Fibroblast of skin of abdomen (primary cell): ENCODE data around the gene PDGFA.

Experiments used
- DNase-seq: peaks from one replicate; pipeline ENCODE4 v3.0.0-alpha.2; 2013

Gene PDGFA

DNA sequence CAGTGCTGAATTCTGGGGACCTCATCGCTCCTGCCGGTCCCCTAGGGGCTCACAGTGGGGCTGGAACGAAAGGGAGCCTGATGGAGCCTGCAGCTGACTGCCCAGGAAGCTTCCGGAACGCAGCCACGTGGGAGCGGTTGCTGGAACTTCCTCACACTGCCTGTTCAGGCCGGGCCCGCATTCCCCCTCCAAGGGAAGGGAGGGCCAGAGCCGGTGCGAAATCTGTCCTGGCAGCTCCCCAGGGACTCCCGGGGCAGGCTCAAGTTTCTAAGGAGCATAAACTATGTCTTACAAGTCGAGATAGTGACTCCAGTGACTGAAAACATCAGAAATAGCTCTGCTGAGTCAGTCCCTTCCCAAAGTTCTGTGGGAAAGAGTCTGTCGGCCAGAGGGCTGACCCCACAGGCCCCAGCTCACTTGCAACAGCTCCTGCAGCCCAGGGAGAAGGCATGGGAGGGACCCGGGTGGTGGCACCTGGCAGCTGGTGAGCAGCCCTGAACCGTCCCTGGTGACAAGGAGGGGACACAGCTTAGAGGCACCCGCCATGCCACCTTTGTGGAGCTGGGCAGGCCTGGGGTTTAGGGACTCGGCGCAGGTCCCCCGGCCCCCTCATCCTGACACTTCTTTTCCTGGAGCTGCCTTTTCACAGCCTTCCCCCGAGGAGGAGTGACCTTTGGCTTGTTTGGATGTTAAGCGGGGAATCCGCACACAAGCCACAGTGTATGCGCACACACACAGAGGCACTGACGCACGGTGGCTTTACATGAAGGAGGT lies 47.6 kb downstream of the PDGFA start:
- DNase-seq: peak; percentile 92

DNA sequence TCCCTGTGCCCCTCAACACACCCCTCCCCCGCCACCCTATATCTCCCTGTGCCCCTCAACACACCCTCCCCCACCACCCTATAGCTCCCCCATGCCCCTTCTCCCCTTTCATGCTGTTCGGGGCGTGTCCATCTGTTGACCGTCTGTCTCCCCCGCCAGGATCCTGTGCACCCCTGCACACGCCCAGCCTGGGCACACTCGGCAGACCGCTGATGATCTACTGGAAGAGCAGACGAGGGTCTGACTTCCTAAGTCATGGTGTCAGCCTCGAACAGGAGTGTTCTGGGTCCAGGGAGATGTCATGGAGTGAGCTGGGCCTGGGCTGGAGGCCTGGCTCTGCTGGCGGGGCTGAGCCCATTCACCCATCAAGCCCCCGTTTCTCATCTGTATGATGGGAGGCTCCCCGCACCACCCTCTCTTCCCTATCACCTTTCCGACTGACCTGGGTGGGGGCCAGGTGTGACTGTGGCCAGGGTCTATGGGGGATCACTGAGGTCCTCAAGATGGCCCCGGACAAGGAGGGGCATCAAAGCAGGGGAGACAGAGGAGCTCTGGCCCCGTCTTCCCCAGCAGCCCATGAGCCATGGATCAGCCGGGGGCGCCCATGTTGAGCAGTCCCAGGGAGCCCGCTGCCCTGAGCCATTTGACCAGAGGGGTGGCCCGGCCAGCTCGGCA lies 48.3 kb downstream of the PDGFA start:
- DNase-seq: no peak

DNA sequence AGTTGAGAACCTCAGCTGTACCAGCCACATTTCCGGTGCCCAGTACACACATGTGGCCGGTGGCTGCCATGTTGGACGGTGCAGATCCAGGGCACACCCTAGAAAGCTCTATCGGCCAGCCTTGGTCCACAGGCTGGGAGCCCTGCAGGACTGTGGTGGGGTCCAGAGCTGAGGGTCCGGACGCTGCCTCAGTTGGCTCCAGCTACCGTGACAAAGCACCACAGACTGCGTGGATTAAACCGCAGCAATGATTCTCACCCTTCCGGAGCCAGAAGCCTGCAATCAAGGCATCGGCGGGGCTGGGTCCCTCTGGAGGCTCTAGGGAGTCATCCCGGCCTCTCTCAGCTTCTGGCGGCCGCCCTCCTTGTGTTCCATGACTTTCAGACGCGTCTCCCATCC lies 50.1 kb downstream of the PDGFA start:
- no peak for DNase-seq

DNA sequence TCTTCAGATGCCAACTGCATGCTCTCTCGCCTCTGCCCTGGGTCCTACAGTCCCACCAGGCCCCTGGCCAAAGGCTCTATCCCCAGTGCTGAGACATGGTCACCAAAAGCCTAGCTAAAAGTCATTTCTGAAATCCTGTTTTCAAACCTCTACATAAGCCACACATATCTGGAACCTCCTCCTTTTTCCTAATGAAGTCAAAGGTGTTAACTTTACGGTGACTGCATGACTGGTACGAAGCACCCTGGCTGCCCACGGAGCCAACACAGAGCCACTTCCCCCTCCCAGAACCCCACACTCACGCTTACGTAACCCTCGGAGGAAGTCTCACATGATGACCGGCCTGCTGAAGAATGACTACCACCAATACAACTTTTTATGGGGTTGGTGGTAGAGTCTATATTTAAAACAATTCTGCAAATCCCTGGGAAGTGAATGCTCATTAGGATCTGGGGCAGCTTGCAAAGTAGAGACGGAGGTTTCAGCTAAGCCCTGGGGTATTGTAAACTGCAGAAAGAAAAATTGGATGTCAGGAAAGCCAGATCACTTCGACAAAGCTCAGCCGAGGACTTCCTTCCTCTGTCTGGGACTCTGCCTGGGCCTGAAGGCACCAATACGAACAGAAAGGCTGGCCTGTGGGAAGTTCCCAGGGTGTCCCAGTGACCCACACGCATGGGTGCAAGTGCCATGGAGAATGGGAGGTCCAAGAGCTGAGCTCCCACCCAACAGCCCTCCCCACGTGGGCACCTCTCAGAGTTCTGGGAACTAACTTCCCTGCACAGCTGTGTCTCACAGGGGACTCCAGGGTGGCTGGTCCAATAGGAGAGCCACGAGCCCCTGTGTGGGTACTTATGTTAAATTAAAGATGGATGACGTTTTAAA lies 50.7 kb downstream of the PDGFA start:
- peak; percentile 33 for DNase-seq

DNA sequence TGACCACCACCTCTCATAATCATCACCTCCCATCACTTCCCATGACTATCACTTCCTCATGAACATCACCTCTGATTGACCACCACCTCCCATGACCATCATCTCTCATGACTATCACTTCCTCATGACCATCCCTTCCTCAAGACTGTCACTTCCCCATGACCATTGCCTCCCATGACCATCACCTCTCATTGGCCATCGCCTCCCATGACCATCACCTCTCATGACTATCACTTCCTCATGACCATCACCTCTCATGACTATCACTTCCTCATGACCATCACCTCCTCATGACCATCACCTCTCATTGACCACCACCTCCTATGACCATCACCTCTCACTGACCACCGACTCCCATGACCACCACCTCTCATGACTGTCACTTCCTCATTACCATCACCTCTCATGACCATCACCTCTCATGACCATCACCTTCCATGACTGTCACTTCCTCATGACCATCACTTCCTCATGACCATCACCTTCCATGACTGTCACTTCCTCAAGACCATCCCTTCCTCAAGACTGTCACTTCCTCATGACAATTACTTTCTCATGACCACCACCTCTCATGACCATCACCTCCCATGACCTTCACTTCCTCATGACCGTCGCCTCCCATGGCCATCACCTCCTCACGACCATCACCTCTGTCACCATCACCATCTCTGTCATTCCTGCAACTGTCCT lies 51.6 kb downstream of the PDGFA start:
- DNase-seq: no peak

DNA sequence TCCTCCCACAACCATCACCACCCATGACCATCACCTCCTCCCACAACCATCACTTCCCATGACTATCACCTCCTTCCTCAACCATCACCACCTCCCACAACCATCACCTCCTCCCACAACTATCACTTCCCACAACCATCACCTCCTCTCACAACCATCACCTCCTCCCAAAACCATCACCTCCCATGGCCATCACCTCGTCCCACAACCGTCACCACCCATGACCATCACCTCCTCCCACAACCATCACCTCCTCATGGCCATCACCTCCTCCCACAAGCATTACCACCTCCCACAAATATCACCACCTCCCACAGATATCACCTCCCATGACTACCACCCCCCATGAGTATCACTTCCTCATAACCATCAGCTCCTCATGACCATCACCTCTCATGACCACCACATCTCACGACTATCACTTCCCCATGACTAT lies 52.2 kb downstream of the PDGFA start:
- no peak for DNase-seq

DNA sequence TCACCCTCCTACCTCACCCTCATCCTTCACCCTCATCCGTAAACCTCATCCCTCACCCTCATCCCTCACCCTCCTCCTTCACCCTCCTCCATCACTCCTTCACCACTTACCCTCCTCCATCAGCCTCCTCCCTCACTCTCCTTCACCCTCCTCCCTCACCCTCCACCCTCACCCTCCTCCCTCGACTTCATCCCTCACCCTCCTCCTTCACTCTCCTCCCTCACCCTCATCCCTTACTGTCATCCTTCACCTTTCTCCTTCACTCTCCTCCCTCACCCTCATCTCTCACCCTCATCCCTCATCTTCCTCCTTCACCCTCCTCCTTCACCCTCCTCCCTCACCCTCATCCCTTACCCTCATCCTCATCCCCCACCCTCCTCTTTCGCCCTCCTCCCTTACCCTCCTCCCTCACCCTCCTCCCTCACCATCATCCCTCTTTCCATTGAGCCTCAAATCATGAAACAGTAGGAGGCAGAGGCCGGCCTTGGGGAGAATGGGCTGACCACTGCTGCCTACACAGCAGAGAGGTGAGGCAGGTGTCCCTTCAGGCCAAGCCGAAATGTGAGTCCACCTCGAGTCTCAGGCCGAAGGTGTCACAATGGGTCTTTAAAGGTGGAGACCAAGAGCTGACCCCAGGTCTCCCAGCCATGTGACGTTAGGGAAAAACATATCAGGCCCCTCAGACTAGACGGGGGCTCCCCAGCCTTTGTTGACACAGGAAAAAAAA lies 53.0 kb downstream of the PDGFA start:
- DNase-seq: no peak

DNA sequence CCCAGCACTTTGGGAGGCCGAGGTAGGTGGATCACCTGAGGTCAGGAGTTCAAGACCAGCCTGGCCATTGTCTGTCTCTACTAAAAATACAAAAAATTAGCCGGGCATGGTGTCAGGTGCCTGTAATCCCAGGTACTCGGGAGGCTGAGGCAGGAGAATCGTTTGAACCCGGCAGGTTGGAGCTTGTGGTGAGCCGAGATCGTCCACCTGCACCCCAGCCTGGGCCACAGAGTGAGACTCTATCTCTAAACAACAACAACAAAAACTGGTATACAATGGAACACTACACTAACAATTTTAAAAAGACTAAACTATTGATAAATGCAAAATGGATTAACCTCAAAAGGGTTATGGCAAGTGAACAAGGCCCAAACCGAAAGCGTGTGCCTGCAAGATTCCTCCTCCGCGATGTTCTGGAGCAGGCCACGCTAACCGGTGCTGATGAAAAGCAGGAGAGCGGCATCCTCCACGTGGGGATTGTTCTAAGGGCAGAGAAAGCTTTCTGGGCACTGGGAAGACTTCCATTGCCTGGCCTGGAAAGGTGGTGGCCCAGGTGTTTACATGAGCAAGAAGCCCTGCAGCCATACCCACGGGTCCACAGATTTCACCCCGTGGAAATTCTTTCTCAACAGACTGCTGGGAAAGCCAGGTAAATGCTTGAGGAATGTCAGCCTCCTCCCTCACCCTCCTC lies 53.8 kb downstream of the PDGFA start:
- no peak for DNase-seq

DNA sequence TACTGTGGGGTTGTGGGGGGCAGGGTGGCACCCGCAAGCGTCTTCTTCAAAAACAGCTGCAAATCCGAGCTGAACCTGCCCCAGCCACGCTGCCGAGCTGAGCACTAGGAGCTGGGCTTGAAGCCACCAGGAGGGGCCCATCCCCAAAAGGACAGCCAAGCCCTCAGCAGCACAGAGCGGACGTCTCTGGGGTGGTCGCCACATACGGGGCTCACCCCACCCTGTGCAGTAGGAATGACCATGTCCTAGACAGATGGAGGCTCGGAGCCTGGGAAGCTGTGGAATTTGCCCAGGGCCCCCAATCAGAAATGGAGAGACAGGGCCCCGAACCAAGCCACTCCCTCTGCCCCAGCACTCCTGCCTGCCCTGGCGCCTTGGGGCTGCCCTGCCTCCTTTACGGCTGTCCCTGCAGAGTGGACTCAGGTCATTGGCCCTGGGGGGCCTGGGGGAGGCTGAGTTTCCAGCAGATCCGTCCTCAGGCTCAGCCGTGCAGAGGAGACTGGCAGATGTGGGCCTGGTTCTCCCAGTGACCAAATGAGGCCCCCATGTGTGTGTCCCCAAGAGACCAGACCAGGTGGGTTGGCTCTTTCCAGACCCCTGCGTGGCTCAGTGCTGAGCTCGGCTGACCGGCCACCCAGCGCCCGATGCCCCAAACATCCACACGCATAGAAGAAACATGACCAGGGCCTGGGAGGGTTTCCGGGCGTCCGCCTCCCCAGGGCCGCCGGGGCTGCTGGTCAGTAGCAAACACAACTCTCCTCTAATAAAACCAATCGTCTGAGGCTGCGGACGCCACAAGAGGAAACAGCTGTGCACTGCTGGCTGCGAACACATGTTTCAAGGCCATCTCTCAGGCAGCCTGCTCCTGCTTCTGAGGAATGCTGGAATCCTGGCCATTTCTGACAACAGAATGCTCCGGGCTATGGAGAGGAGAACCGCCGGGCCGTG lies 54.9 kb downstream of the PDGFA start:
- DNase-seq: peak; percentile 59

DNA sequence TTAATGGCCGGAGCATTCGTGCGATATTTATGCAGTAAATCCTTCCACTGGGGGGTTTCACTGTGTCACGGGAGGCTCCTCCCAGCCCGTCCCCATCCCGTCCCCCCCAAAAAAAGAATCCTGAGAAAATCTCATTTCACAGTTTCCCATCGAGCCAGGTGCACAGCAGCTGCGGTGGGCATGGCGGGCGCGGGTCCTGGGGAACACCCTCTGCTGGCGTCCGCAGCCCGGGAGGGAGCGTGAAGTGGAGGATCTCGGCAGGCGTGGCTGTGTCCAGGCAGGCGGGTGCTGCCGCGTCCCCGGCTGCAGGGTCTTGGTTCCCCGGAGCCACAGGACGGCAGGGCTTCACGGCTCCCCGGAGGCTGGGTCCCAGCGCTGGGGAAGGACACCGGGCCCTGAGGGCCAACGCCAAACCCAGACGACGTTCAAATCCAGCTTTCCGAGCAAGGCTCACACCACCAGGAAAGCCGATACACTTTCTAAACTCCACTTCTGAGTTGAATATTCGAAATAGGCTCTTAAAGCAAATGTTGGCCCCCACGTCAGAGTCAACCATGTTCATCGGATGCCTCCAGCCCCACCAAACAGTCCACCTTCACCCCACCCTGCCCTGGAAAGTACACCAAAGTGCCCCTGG lies 55.7 kb downstream of the PDGFA start:
- DNase-seq: no peak

DNA sequence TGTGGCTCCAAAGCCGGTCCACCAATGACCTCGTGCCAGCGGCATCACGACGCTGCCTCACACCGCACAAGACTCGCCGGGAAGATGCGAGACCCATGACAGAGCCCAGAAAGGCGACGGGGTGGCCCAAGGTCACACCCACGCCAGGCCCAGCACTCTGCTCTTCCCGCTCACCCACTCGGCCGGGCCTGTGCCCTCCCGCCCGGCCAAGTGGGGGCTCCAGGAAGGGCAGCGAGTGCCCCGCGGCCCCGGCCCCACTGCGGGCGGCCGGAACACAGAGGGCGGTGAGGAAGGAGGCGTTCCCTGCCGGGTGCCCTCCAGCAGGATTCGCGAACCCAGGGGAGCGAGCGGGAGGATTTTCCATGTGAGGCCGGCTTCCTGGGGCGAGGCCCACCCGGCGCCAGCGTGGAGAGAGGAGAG lies 56.3 kb downstream of the PDGFA start:
- DNase-seq: no peak

DNA sequence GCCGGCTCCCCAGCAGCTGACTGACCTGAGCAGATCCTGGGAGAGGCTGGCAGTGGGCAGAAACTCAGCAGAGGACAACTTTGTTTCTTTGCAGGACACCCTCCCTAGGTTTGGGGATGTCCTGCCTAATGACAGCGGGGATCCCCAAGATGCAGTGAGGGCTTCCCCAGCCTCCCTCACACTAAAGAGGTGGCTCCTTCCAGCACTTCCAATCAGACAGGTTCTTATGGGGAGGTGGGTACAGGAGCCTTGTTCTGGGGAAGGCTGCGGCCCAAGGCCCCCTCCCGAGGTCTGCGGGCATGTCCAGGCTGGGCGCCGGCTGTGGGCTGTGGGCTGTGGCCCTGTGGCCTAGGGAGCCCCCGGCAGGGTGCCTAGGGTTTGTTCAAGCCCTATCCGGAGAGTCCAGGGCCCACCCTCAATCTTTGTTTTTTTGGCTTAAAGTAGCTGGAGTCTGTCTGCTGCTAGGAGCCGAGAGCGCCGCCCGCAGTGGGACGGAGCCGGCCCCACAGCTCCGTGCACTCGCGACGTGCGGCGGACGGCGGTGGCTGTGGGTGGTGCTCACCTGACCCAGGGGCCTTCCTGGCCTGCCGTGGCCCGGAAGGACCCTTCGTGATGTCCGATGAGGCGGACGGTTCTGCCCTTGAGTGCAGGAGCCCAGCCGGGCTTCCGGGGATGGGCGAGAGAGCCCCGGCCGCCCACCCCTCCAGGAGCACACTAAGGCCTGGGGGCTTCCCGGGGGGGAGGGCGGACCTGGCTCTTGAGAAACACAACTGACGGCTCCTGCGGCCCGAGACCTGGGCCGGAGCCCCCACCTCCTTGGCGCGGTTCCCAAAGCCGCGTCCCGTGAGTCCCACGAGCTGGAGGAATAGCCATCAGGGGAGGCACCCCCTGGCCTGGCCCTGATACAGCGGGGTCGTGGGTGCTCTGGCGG lies 57.2 kb downstream of the PDGFA start:
- no peak for DNase-seq

DNA sequence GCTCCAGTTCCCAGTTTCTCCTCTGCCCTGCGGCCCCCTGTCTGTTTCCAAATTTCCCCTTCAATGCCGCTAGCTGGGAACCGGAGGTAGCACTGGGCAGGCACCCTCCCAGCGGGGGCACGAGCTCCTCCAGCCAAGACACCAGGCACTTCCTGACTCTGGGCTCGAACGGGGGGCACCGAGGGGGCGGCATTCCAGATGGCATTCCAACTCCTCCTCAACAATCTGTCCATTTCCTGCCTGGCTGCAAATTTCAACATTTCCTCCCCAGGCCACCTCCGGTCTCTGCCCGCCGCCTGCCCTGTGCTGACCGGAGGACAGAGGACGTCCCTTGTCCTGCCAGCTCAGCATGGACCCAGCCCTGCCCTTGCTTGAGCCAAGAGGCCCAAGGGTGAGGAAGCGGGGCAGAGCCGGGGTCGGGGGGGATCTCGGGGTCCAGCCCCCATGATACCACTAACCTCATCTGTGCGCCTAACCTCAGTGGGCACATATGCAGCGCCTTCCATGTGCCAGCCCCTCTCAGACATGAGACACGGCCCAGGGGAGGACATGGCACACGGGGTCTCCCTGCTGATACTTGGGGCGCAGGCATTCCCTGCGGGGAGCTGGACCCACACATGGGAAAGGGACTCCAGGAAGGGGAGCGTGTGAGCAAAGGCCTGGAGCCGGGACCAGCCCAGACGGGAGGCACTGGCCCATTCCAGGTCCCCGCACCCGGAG lies 58.0 kb downstream of the PDGFA start:
- DNase-seq: no peak

DNA sequence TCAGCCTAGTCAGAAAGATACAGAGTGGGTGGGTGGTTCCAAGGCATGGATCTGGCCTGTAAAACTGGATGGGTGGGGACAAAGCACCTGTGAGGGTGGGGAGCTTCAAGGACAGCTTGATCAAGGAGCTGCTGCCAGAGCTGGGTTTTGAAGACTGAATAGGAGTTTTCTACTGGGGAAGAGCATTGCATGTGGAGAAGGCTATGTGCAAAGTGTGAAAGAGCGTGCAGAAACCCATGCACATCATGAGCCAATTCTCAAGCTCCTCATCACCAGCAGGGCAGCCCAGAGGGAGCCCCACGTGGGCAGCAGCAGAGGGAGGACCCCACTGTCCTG lies 58.6 kb downstream of the PDGFA start:
- no peak for DNase-seq

DNA sequence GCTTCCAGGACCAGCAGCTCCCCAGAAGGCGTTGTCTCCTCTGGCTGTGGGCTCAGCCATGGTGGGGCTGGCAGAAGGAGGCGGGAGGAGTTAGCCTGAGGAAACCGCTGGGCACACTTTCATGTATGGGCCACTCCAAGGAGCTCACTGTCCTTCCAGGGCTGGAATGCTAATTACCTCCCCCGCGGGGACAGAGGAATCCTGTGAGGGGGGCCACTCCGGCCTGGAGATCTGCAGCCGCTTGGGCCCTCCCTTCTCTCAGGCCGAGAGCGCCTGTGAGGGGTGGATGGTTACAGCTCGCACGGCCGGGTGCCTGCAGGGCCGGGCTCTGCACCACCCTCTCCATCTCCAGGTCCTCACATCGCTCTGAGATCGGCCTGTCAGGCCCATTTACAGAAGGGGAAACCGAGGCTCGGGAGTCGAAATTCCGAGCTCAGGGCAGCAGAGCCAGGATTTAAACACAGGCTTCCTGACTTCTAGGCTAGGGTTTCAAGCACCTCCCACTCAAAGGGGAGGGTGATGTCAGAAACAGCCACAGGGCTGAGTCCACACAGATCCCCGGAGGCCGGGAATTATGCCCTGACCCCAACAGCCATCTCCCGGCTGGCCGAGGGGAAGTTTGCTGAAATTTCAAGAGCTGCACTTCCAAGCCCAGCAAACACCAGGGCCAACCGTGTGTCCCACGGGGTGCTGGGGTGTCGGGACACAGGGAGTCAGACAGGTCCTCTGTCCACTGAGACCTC lies 59.1 kb downstream of the PDGFA start:
- no peak for DNase-seq

DNA sequence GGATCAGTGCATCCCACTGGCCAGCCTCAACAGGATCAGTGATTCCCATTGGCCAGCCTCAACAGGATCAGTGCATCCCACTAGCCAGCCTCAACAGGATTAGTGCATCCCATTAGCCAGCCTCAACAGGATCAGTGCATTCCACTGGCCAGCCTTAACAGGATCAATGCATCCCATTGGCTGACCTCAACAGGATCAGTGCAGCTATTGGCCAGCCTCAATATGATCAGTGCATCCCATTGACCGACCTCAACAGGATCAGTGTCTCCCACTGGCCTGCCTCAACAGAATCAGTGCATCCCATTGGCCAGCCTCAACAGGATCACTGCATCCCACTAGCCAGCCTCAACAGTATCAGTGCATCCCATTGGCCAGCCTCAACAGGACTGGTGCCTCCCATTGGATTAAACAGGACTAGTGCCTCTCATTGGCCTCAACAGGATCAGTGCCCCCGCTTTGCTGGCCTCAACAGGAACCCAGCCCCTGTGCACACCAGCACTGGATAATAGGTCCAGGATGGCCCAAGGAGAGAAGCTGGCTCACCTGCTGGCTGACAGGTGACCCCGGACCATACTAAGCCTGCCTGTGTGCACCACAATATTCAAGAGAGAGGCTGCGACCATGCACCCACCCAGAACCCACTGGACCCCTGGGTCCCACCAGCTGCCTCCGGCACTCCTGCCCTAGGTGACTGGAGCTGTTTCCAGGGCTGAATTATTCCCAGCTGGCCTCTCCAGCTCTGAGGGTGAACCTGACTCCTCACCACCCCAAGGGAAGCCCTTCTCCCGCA lies 59.9 kb downstream of the PDGFA start:
- no peak for DNase-seq
